SK-N-SH (cell line): Measurements from ENCODE around the gene ZIC1. TPM values are rescaled to one million over a fixed set of nuclear protein-coding genes. Genes with fewer than 3 reads are reported as not detected.

Experiments used
- CTCF ChIA-PET: fragments of 300-600, 350-600 bp; formaldehyde crosslinking; extraction: SDS; loops from one replicate; lab custom pipeline; 2021; lab: Yijun Ruan, JAX
- POLR2A ChIA-PET: fragments of 350-600 bp; sonication (Branson Sonifier 250); formaldehyde crosslinking; extraction: SDS; loops from one replicate; lab custom pipeline; 2020; ENCODE audit warnings: antibody characterized with exemption, inconsistent platforms; lab: Yijun Ruan, JAX
- DNase-seq: peaks from one replicate; pipeline ENCODE4 v3.0.0; 2012
- H2AFZ ChIP-seq: fragments of 200-600 bp; sonication (generic); 2 replicates; pipeline ENCODE4 v1.8.1; 2016; ENCODE audit warnings: antibody characterized with exemption, mild to moderate bottlenecking, low read depth
- H3F3A ChIP-seq: fragments of 200-600 bp; sonication (generic); replicated peaks from 2 replicates; pipeline ENCODE3; 2016; ENCODE audit warnings: antibody characterized with exemption, mild to moderate bottlenecking; ENCODE audit not compliant: insufficient read depth
- H3K27ac ChIP-seq, 2 experiments: fragments of 200-500 bp in 1 of 2; fragments of 200-600 bp in 1 of 2; sonication (Bioruptor generic) in 1 of 2; sonication (generic), shearing (Covaris generic) in 1 of 2; 2 replicates each; pipeline versions ENCODE4 v1.5.1 to v1.6.1; 2014 to 2016; ENCODE audit warnings: low read depth in 2 of 2, inconsistent platforms in 1 of 2, low read length in 1 of 2, mild to moderate bottlenecking in 1 of 2, mixed read lengths in 1 of 2
- H3K27me3 ChIP-seq: fragments of 200-600 bp; sonication (generic), shearing (Covaris generic); 2 replicates; pipeline ENCODE4 v1.6.1; 2016; ENCODE audit warnings: mixed run types; ENCODE audit not compliant: insufficient read depth
- H3K36me3 ChIP-seq, 2 experiments: fragments of 200-500 bp in 1 of 2; fragments of 200-600 bp in 1 of 2; sonication (Bioruptor generic) in 1 of 2; sonication (generic) in 1 of 2; replicated peaks in 1 of 2; 2 replicates each; pipeline versions ENCODE3 to v1.5.1; 2014 to 2016; ENCODE audit warnings: low read length in 1 of 2, mild to moderate bottlenecking in 1 of 2; ENCODE audit not compliant: insufficient read depth in 2 of 2, control insufficient read depth in 1 of 2
- H3K4me1 ChIP-seq, 2 experiments: fragments of 200-500 bp in 1 of 2; fragments of 200-600 bp in 1 of 2; sonication (Bioruptor generic) in 1 of 2; sonication (generic), shearing (Covaris generic) in 1 of 2; 2 replicates each; pipeline versions ENCODE4 v1.5.1 to v1.6.1; 2014 to 2016; ENCODE audit warnings: low read depth in 1 of 2, low read length in 1 of 2, mixed run types in 1 of 2; ENCODE audit not compliant: insufficient read depth in 2 of 2, control insufficient read depth in 1 of 2
- H3K4me2 ChIP-seq: fragments of 200-600 bp; sonication (generic), shearing (Covaris generic); 2 replicates; pipeline ENCODE4 v1.6.1; 2017; ENCODE audit warnings: mixed run types
- H3K4me3 ChIP-seq, 2 experiments: fragments of 200-500 bp in 1 of 2; fragments of 200-600 bp in 1 of 2; sonication (Bioruptor generic) in 1 of 2; sonication (generic), shearing (Covaris generic) in 1 of 2; 2 replicates each; pipeline versions ENCODE4 v1.5.1 to v1.8.1; 2014 to 2016; ENCODE audit warnings: low read depth in 2 of 2, inconsistent platforms in 1 of 2, low read length in 1 of 2, mild to moderate bottlenecking in 1 of 2, mixed read lengths in 1 of 2, moderate library complexity in 1 of 2
- H3K79me2 ChIP-seq: fragments of 200-600 bp; sonication (generic); 2 replicates; pipeline ENCODE4 v1.8.1; 2017; ENCODE audit warnings: mild to moderate bottlenecking; ENCODE audit not compliant: insufficient read depth
- H3K9ac ChIP-seq: fragments of 200-600 bp; sonication (generic); 2 replicates; pipeline ENCODE4 v1.6.1; 2017; ENCODE audit warnings: mixed run types
- H3K9me2 ChIP-seq: fragments of 200-600 bp; sonication (generic); 2 replicates; pipeline ENCODE4 v1.6.1; 2017; ENCODE audit warnings: mixed run types
- H3K9me3 ChIP-seq: fragments of 200-600 bp; sonication (generic); 2 replicates; pipeline ENCODE4 v1.6.1; 2017; ENCODE audit warnings: mixed run types, mild to moderate bottlenecking, moderate library complexity
- H4K20me1 ChIP-seq: fragments of 200-600 bp; sonication (generic); 2 replicates; pipeline ENCODE4 v1.6.1; 2017; ENCODE audit warnings: mild to moderate bottlenecking, mixed run types; ENCODE audit not compliant: insufficient read depth
- CTCF ChIP-seq: fragments of 200-600 bp; sonication (generic); IDR thresholded peaks from 2 replicates; pipeline ENCODE4 v1.6.1; 2017; ENCODE audit warnings: antibody characterized with exemption, mild to moderate bottlenecking, moderate library complexity
- ELF1 ChIP-seq: IDR thresholded peaks from 2 replicates; pipeline ENCODE4 v1.4.0; 2012
- EP300 ChIP-seq, 2 experiments: IDR thresholded peaks; 2 replicates each; pipeline versions ENCODE4 v1.4.0 to v1.6.1; 2012; ENCODE audit warnings: borderline replicate concordance in 1 of 2, low read depth in 1 of 2, low read length in 1 of 2
- EZH2phosphoT487 ChIP-seq: fragments of 200-600 bp; sonication (generic); IDR thresholded peaks from 2 replicates; pipeline ENCODE4 v1.6.1; 2017; ENCODE audit warnings: low read depth, mixed run types, mild to moderate bottlenecking, antibody characterized with exemption, moderate library complexity, borderline replicate concordance
- FOXM1 ChIP-seq: IDR thresholded peaks from 2 replicates; pipeline ENCODE4 v1.4.0; 2012; ENCODE audit warnings: low read depth, mild to moderate bottlenecking
- MAX ChIP-seq: IDR thresholded peaks from 2 replicates; pipeline ENCODE4 v1.4.0; 2012; ENCODE audit warnings: low read depth
- NFIC ChIP-seq: IDR thresholded peaks from 2 replicates; pipeline ENCODE4 v1.4.0; 2012; ENCODE audit warnings: borderline replicate concordance
- POLR2AphosphoS5 ChIP-seq: IDR thresholded peaks from 2 replicates; pipeline ENCODE4 v1.6.1; 2012; ENCODE audit warnings: low read depth, low read length
- RAD21 ChIP-seq: IDR thresholded peaks from 2 replicates; pipeline ENCODE4 v1.6.1; 2012; ENCODE audit warnings: mild to moderate bottlenecking, low read length
- RCOR1 ChIP-seq: fragments of 150-350 bp; IDR thresholded peaks from 2 replicates; pipeline ENCODE4 v1.6.1; 2017; ENCODE audit warnings: antibody characterized with exemption, low read length
- REST ChIP-seq: IDR thresholded peaks from 2 replicates; pipeline ENCODE4 v1.6.1; 2012; ENCODE audit warnings: mild to moderate bottlenecking, low read depth, low read length, moderate library complexity
- RFX5 ChIP-seq: IDR thresholded peaks from 2 replicates; pipeline ENCODE4 v1.6.1; 2012; ENCODE audit warnings: mild to moderate bottlenecking, improper control_type of control experiment, low read length
- RXRA ChIP-seq: IDR thresholded peaks from 2 replicates; pipeline ENCODE4 v1.4.0; 2012; ENCODE audit warnings: low read depth, mild to moderate bottlenecking, borderline replicate concordance
- SMC3 ChIP-seq: IDR thresholded peaks from 2 replicates; pipeline ENCODE4 v1.6.1; 2012; ENCODE audit warnings: low read depth, low read length, improper control_type of control experiment
- USF1 ChIP-seq: IDR thresholded peaks from 2 replicates; pipeline ENCODE4 v1.4.0; 2012; ENCODE audit warnings: low read depth, borderline replicate concordance
- USF2 ChIP-seq: fragments of 150-350 bp; IDR thresholded peaks from 2 replicates; pipeline ENCODE4 v1.6.1; 2017; ENCODE audit warnings: antibody characterized with exemption, low read length, low read depth, borderline replicate concordance
- YY1 ChIP-seq: IDR thresholded peaks from 2 replicates; pipeline ENCODE4 v1.4.0; 2012; ENCODE audit warnings: low read depth, mild to moderate bottlenecking
- ZBTB33 ChIP-seq: IDR thresholded peaks from 2 replicates; pipeline ENCODE4 v1.4.0; 2012; ENCODE audit warnings: low read depth, borderline replicate concordance
- WGBS: methylation state at CpG from one replicate; pipeline ENCODE4 v1.1.6; 2017; ENCODE audit warnings: low lambda C conversion rate; 5-methylcytosine and 5-hydroxymethylcytosine counted together
- polyA plus RNA-seq, 3 experiments: library from polyadenylated mRNA; depleted of rRNA; stranded (reverse); fragments of >200 nt; gene quantifications; 2 replicates each; pipeline ENCODE4 v1.2.3, GENCODE V29; 2012

Gene ZIC1
- polyA plus RNA-seq, 1 of the 3 experiments (the other 2 are of a cell fraction), result 16.7 TPM

GRCh38 chr3:147417551-147418295 is 8.6 kb downstream of the ZIC1 start:
- TF ChIP-seq CTCF (no peak), ELF1 (no peak), YY1 (no peak), SMC3 (no peak), MAX (no peak), ZBTB33 (no peak), RCOR1 (no peak), RXRA (no peak), FOXM1 (no peak), RFX5 (no peak), RAD21 (no peak), POLR2AphosphoS5 (no peak), EP300 (IDR thresholded peaks at IDR 0.05; ENCODE audit: borderline replicate concordance in 1 of 2, low read depth in 1 of 2, low read length in 1 of 2) (no peak)
- no peak overlapping the region for H3K27ac ChIP-seq
- no peaks in the 10 kb centered on the region for H3K79me2 ChIP-seq
- H3K36me3 ChIP-seq, result no peaks in the 10 kb centered on the region
- no peaks in the 10 kb centered on the region for H3K9me3 ChIP-seq
- no peak overlapping the region for H3K9ac ChIP-seq
- ChIA-PET CTCF (no interaction called here), POLR2A (no interaction called here)
- no peak overlapping the region for H3K4me2 ChIP-seq
- H2AFZ ChIP-seq, result no peak overlapping the region
- H3K4me1 ChIP-seq, result no peaks in the 10 kb centered on the region; a peak in 1 of 4 replicates
- 79% methylated on average over 7 of the region's 7 CpGs for WGBS
- DNase-seq, result no peak
- no peak overlapping the region for H3K4me3 ChIP-seq
- peaks cover 60% of the 10 kb centered on the region for H3K27me3 ChIP-seq
- no peaks in the 10 kb centered on the region for H3K9me2 ChIP-seq
- no peaks in the 10 kb centered on the region for H3F3A ChIP-seq
- H4K20me1 ChIP-seq, result no peaks in the 10 kb centered on the region

- Histone ChIP-seq H3K9me3 (no peaks in the 10 kb centered on the region), H3K4me3 (no peak overlapping the region), H3K4me1 (no peaks in the 10 kb centered on the region; a peak in 1 of 4 replicates), H3F3A (no peaks in the 10 kb centered on the region), H3K79me2 (no peaks in the 10 kb centered on the region), H3K4me2 (no peak overlapping the region), H3K27me3 (peaks cover 60% of the 10 kb centered on the region), H4K20me1 (no peaks in the 10 kb centered on the region), H3K27ac (no peak overlapping the region), H3K9me2 (no peaks in the 10 kb centered on the region), H3K9ac (no peak overlapping the region), H3K36me3 (no peaks in the 10 kb centered on the region), H2AFZ (no peak overlapping the region)
- DNase-seq, result no peak
- ChIA-PET CTCF (no interaction called here), POLR2A (no interaction called here)
- WGBS, result 82% methylated on average over 4 of the region's 4 CpGs
- TF ChIP-seq USF1 (no peak), USF2 (no peak), NFIC (no peak), REST (no peak), EZH2phosphoT487 (no peak), RFX5 (no peak), YY1 (no peak), EP300 (IDR thresholded peaks at IDR 0.05; ENCODE audit: borderline replicate concordance in 1 of 2, low read depth in 1 of 2, low read length in 1 of 2) (no peak)
Observed at GRCh38 chr3:147418371-147418781, 9.2 kb downstream of the ZIC1 start.
